Left lung (tissue), 10 donors: ENCODE results near the gene KIAA0232. TPM values are rescaled to one million over a fixed set of nuclear protein-coding genes. Genes with fewer than 3 reads are reported as not detected.
"Not testable (repeated sequence)": the region's sequence is repeated elsewhere in the genome, so short reads cannot be mapped to it uniquely, and the experiment has no call there.

Experiments used
- ATAC-seq: fragments of 200-7000 bp; cut with Tn5 transposase; one replicate; pipeline ENCODE4 v1.9.1; 2020; ENCODE audit warnings: moderate library complexity
- DNase-seq, 4 donors: peaks; one replicate each; pipeline ENCODE4 v3.0.0-alpha.2; 2013 to 2020
- H3K27ac ChIP-seq, 2 donors: fragments of 200-600 bp; sonication (generic) in 1 of 2; one replicate each; pipeline versions ENCODE4 v1.5.0 to v1.8.0; 2020 to 2021
- H3K27me3 ChIP-seq, 2 donors: fragments of 200-600 bp; sonication (generic) in 1 of 2; one replicate each; pipeline versions ENCODE4 v1.5.0 to v1.8.0; 2020 to 2021
- H3K36me3 ChIP-seq, 2 donors: fragments of 200-600 bp; sonication (generic) in 1 of 2; one replicate each; pipeline versions ENCODE4 v1.5.0 to v1.8.0; 2020 to 2021
- H3K4me1 ChIP-seq, 2 donors: fragments of 200-600 bp; one replicate each; pipeline ENCODE4 v1.8.0; 2021
- H3K4me3 ChIP-seq, 2 donors: fragments of 200-600 bp; sonication (generic) in 1 of 2; one replicate each; pipeline versions ENCODE4 v1.5.0 to v1.8.0; 2020 to 2021; ENCODE audit warnings: mild to moderate bottlenecking in 1 of 2
- H3K9me3 ChIP-seq, 2 donors: fragments of 200-600 bp; sonication (generic) in 1 of 2; one replicate each; pipeline versions ENCODE4 v1.5.0 to v1.8.0; 2020 to 2021
- intact Hi-C, 2 donors: fragments of 100-400 bp; cut with DNase I; formaldehyde crosslinking; loops; one replicate each; pipeline versions ENCODE4 v1.11.2 to v1.14.2; 2022
- polyA plus RNA-seq, 6 donors: library from polyadenylated mRNA; unstranded; fragments of 120-200 nt; gene quantifications; one replicate each; pipeline ENCODE4 v1.2.1, GENCODE V29; 2013; ENCODE audit not compliant: insufficient read length in 6 of 6
- total RNA-seq, 2 donors: library from RNA; stranded (reverse); fragmentation: NEBNext Ultra II Directional; extraction: Animal tissue kit (Norgen Biotek cat#: 25700); gene quantifications; one replicate each; pipeline ENCODE4 v1.2.1, GENCODE V29; 2021
- TF ChIP-seq, protein P1 (sequence below), 2 donors: fragments of 200-600 bp; sonication (generic) in 1 of 2; IDR thresholded peaks; one replicate each; pipeline versions ENCODE4 v1.5.0 to v1.8.0; 2021; ENCODE audit warnings: antibody characterized with exemption in 2 of 2
- donor health status: DM: no; HTN: yes; CAD: no.
- donor health status: DM: no; HTN: no; CAD: no.

KIAA0232 gene
- total and polyA plus RNA-seq, 8 donors: 24.3 to 34.3 (median 29.1) TPM

DNA sequence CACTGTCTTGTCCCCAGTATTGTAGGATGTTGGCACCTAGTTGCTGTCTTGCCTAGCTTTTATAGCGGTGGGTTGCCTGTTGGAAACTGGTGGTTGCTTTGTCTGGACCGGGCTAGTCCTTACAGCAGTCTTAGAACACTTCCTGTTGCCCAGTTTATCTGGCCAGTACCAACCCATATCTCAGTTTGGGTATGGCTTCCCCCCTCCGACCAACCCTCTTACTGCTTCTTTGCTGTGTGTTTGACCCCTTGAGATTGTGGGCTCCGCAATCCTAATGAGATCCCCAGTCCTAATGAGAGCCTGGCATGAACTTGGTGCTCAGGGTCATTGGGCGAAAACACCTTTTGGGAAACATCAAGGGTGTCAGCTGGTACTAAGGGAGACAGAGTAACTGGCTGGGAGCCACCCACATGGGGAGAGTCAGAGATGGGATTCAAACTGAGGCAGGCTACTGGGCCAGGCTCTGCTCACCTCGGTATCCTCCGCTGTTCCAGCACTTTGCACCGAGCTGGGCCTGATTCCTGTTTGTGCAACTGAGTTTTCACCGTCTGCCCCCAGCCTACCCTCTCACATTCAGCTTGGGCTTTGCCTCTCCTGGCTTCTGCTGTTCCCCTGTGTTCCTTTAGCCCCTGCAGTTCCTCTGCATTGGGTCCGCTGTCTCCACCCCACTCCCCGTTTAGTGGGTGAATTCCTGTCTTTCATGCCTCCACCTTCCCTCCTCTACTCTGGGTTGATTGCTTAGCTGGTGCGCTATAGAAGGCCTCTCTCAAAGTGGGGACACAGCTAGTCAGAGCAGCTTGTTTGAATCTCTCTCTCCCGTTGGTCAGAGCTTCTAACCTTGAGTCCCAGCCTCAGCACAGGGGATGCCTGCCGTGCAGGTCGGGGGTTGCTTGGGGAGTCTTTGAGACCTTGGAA is 128.7 kb downstream of the KIAA0232 start:
- Histone ChIP-seq H3K36me3 (no peaks in the 10 kb centered on the region), H3K27me3 (peaks cover 0 to 14% of the 10 kb centered on the region in 2 donors), H3K27ac (peak overlapping the region in 1 of 2 donors; percentile 99), H3K4me3 (peak overlapping the region; percentile 80 to 83), H3K9me3 (no peaks in the 10 kb centered on the region), H3K4me1 (peaks cover 13 to 77% of the 10 kb centered on the region in 2 donors)
- TF ChIP-seq, protein P1, sequence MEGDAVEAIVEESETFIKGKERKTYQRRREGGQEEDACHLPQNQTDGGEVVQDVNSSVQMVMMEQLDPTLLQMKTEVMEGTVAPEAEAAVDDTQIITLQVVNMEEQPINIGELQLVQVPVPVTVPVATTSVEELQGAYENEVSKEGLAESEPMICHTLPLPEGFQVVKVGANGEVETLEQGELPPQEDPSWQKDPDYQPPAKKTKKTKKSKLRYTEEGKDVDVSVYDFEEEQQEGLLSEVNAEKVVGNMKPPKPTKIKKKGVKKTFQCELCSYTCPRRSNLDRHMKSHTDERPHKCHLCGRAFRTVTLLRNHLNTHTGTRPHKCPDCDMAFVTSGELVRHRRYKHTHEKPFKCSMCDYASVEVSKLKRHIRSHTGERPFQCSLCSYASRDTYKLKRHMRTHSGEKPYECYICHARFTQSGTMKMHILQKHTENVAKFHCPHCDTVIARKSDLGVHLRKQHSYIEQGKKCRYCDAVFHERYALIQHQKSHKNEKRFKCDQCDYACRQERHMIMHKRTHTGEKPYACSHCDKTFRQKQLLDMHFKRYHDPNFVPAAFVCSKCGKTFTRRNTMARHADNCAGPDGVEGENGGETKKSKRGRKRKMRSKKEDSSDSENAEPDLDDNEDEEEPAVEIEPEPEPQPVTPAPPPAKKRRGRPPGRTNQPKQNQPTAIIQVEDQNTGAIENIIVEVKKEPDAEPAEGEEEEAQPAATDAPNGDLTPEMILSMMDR (IDR thresholded peaks at IDR 0.05): no peak
- no peak for DNase-seq
- intact Hi-C loops: no loop called here
- no peak for ATAC-seq

DNA sequence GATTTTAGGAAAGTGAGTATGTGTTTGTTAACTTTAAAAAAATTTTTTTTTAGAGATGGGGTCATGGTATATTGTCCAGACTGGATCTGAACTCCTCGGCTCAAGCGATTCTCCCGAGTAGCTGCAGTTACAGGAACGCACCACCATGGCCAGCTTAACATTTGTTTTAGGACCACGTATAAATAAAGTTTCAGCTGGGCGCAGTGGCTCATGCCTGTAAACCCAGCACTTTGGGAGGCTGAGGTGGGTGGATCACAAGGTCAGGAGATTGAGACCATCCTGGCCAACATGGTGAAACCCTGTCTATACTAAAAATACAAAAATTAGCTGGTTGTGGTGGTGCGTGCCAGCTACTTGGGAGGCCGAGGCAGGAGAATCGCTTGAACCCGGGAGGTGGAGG is 129.4 kb downstream of the KIAA0232 start:
- peak overlapping the region in 1 of 2 donors; percentile 99 for H3K27ac ChIP-seq
- peak overlapping the region in 1 of 2 donors; percentile 80 for H3K4me3 ChIP-seq
- intact Hi-C loops: not testable (repeated sequence)

DNA sequence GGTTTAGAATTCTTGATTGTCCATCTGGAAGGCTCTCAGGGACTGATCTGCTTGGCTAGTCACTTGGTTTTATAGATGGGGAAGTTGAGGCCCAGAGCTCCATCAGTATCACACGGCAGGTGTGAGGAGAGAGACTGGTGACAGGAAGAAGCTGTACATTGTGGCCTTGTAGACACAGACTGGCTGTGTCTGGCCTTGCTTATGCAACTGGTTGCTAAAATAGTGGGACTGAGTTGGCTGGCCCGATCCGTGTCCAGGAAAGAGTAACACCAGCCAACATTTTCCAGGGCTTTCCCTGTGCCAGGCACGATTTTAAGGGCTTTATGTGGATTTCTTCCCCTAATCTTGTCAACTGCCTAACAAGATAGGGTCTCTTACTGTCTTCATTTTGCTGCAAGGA is 129.9 kb downstream of the KIAA0232 start:
- Histone ChIP-seq H3K4me3 (peak overlapping the region in 1 of 2 donors; percentile 80), H3K9me3 (no peaks in the 10 kb centered on the region), H3K4me1 (peaks cover 22 to 89% of the 10 kb centered on the region in 2 donors), H3K27me3 (peaks cover 0 to 2% of the 10 kb centered on the region in 2 donors), H3K27ac (peak overlapping the region in 1 of 2 donors; percentile 65), H3K36me3 (no peaks in the 10 kb centered on the region)
- intact Hi-C loops: no loop called here
- ATAC-seq (no peak), DNase-seq (no peak)
- TF ChIP-seq, protein P1 (IDR thresholded peaks at IDR 0.05): no peak

More for the DNA sequence above, 129.4 kb downstream of the KIAA0232 start:
- H3K36me3 ChIP-seq, DNase-seq, ATAC-seq, H3K27me3 ChIP-seq, H3K9me3 ChIP-seq: not testable (repeated sequence)
- peaks cover 17 to 84% of the 10 kb centered on the region in 2 donors for H3K4me1 ChIP-seq

DNA sequence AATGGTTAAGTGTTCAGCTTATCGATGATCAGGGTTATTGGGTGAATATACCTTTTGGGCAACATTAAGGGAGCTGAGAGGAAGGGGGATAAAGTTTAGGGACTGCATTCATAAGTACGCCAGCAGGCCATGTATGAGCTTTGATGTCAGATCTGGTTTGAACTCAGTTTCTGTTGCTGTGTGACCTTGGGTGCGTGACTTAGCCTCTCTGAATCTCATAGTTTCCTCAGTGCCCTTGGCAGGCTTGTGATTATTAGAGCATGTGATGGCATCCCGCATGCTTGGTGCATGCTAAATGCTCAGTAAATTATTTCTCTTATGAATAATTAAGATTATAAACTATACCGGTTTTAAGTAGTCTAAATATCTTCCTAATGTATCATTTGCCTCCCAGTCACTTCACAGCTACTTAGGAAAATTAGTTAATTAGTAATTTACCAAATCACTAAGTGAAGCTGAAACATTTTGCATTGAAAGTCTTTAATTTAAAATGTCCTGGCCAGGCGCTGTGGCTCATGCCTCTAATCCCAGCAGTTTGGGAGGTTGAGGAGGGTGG is 130.9 kb downstream of the KIAA0232 start:
- H3K36me3 ChIP-seq: no peaks in the 10 kb centered on the region
- H3K27ac ChIP-seq: peak overlapping the region in 1 of 2 donors; percentile 65
- no peak for DNase-seq
- H3K27me3 ChIP-seq: no peaks in the 10 kb centered on the region
- ATAC-seq: no peak
- peak overlapping the region in 1 of 2 donors; percentile 80 for H3K4me3 ChIP-seq
- TF ChIP-seq, protein P1 (IDR thresholded peaks at IDR 0.05): no peak
- intact Hi-C loops: no loop called here
- H3K4me1 ChIP-seq: peaks cover 26 to 89% of the 10 kb centered on the region in 2 donors
- no peaks in the 10 kb centered on the region for H3K9me3 ChIP-seq

DNA sequence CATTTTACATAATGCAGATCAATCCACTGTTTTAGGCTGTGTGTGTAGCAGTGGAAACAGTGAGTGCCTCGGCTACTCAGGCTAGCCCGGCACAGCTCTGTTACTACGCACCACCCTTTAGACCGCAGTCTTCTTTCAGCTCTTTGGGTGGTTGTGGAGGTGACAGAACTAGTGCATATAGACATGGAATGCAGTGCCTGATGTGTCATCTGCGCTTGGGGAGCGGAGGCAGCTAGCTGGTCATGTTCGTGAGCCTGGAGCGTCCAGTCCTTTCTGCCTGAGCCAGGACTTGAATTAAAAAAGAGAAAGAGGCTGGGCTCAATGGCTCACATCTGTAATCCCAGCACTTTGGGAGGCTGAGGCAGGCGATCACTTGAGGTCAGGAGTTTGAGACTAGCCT is 131.9 kb downstream of the KIAA0232 start:
- H3K36me3 ChIP-seq: no peaks in the 10 kb centered on the region
- H3K4me1 ChIP-seq: peaks cover 20 to 94% of the 10 kb centered on the region in 2 donors
- DNase-seq (no peak), ATAC-seq (no peak)
- intact Hi-C loops: no loop called here
- no peak overlapping the region for H3K27ac ChIP-seq
- H3K4me3 ChIP-seq: no peak overlapping the region
- TF ChIP-seq, protein P1 (IDR thresholded peaks at IDR 0.05): no peak
- no peaks in the 10 kb centered on the region for H3K9me3 ChIP-seq
- no peaks in the 10 kb centered on the region for H3K27me3 ChIP-seq
